Germinal center (tissue), 1 donor: ENCODE data around the gene KRTAP5-4.

Source experiments
- DNase-seq: peaks from one replicate; pipeline ENCODE4 v3.0.0; 2012; ENCODE audit warnings: mixed read lengths, low spot score

Gene KRTAP5-4

GRCh38 chr11:1572197-1573076, 49.5 kb downstream of the KRTAP5-4 start, which contains the start of gene DUSP8:
Gene DUSP8 (minus strand): TSS chr11:1572271. CDS start chr11:1565826, 6,445 bp downstream.
- peak; percentile 92 for DNase-seq

DNA sequence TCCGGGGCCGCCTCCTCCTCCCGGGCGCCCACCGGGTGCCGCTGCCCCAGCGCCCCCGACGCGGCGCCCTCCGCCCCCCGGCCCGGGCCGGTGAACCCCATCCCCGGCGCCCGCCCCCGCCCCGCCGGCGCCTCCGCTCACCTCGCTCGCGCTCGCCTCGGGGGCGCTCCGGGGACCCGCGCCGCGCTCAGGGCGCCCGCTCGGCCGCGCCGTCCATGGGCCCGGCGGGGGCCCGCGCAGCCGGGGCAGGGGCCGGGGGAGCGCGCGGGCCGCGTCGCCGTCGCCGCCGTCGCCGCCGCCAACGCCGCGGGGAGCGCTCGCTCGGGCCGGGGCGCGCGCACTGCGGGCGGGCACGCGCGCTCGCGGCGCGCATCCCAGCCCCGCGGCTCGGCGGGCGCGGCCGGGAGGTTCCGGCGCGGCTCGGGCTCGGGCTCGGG, 50.2 kb downstream of the KRTAP5-4 start:
- DNase-seq: no peak
